NT2/D1 (cell line): Measurements from ENCODE around the gene SEMA4B.
"Not testable (repeated sequence)": the region's sequence is repeated elsewhere in the genome, so short reads cannot be mapped to it uniquely, and the experiment has no call there.

Source experiments
- DNase-seq: peaks from one replicate; pipeline ENCODE4 v3.0.0-alpha.2; 2011; ENCODE audit warnings: low read depth, low spot score
- H3K27me3 ChIP-seq: 2 replicates; pipeline ENCODE4 v1.6.0; 2011; ENCODE audit warnings: mild to moderate bottlenecking; ENCODE audit not compliant: insufficient read length, insufficient read depth
- H3K36me3 ChIP-seq: 2 replicates; pipeline ENCODE4 v1.6.1; 2011; ENCODE audit warnings: mild to moderate bottlenecking, low read length, mixed read lengths; ENCODE audit not compliant: insufficient read depth, insufficient read length
- H3K4me1 ChIP-seq: 2 replicates; pipeline ENCODE4 v1.5.1; 2011; ENCODE audit not compliant: insufficient read depth, insufficient read length
- H3K4me3 ChIP-seq: 2 replicates; pipeline ENCODE4 v1.5.1; 2011; ENCODE audit warnings: low read depth; ENCODE audit not compliant: insufficient read length
- H3K9ac ChIP-seq: 2 replicates; pipeline ENCODE4 v1.6.0; 2011; ENCODE audit warnings: low read depth; ENCODE audit not compliant: insufficient read length
- H3K9me3 ChIP-seq: 2 replicates; pipeline ENCODE4 v1.5.1; 2011; ENCODE audit warnings: mild to moderate bottlenecking, low read length; ENCODE audit not compliant: insufficient read depth
- SUZ12 ChIP-seq: IDR thresholded peaks from 2 replicates; pipeline ENCODE4 v1.6.1; 2011; ENCODE audit not compliant: insufficient read length, insufficient read depth; ENCODE audit errors: extremely low read depth
- YY1 ChIP-seq: IDR thresholded peaks from 2 replicates; pipeline ENCODE4 v1.6.1; 2011; ENCODE audit not compliant: insufficient read length, insufficient read depth
- ZNF274 ChIP-seq: IDR thresholded peaks from 2 replicates; pipeline ENCODE4 v1.6.1; 2011; ENCODE audit warnings: mild to moderate bottlenecking, low read depth, low read length

SEMA4B gene

GRCh38 chr15:90265271-90266060 lies 64.3 kb downstream of the SEMA4B start, which contains the start of gene NGRN:
TSS of gene NGRN (plus strand) at chr15:90265672. CDS start at chr15:90265713, 41 bp downstream.
- peak within 1 kb of the TSS; percentile 97 for H3K9ac ChIP-seq
- peak within 1 kb of the TSS; percentile 87 for H3K4me3 ChIP-seq
- H3K27me3 ChIP-seq, result no peaks in the 10 kb centered on the region
- DNase-seq, result peak; percentile 89
- no peak for TF ChIP-seq ZNF274
- no peak for TF ChIP-seq SUZ12
- TF ChIP-seq YY1, result peak; percentile 46
- H3K4me1 ChIP-seq, result no peaks in the 10 kb centered on the region
- no peaks in the 10 kb centered on the region for H3K9me3 ChIP-seq
- peaks cover 35% of the 10 kb centered on the region for H3K36me3 ChIP-seq

DNA sequence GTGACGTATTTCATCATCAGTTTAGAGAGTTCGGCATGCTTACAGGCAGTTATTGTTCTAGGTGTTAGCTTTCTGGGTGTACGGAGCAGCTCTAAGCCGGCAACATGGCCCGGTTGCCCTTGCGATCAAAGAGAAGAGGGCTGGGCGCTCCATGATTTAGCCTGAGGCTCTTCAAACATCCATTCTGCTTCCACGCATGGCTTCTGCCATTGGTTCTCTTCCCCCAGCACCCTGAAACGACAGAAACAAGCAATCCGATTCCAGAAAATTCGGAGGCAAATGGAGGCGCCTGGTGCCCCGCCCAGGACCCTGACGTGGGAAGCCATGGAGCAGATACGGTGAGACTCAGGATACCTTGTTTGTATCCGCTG lies 64.9 kb downstream of the SEMA4B start:
- no peak for TF ChIP-seq SUZ12
- no peak for TF ChIP-seq YY1
- TF ChIP-seq ZNF274, result no peak
- Histone ChIP-seq H3K4me3 (peak overlapping the region; percentile 87), H3K27me3 (no peaks in the 10 kb centered on the region), H3K36me3 (peaks cover 41% of the 10 kb centered on the region), H3K9me3 (no peaks in the 10 kb centered on the region), H3K4me1 (no peaks in the 10 kb centered on the region), H3K9ac (peak overlapping the region; percentile 97)
- no peak for DNase-seq

- no peaks in the 10 kb centered on the region for H3K4me1 ChIP-seq
- no peaks in the 10 kb centered on the region for H3K27me3 ChIP-seq
- H3K36me3 ChIP-seq, result peaks cover 46% of the 10 kb centered on the region
- no peak for DNase-seq
- H3K4me3 ChIP-seq, result peak overlapping the region; percentile 87
- TF ChIP-seq SUZ12, result no peak
- no peaks in the 10 kb centered on the region for H3K9me3 ChIP-seq
- H3K9ac ChIP-seq, result peak overlapping the region; percentile 97
Measured at GRCh38 chr15:90266485-90266884, 65.4 kb downstream of the SEMA4B start.

GRCh38 chr15:90268415-90268814 lies 67.3 kb downstream of the SEMA4B start:
- no peak overlapping the region for H3K9ac ChIP-seq
- no peak overlapping the region for H3K4me3 ChIP-seq
- TF ChIP-seq ZNF274 (no peak), SUZ12 (no peak), YY1 (no peak)
- H3K4me1 ChIP-seq, result no peaks in the 10 kb centered on the region
- H3K27me3 ChIP-seq, result no peaks in the 10 kb centered on the region
- no peaks in the 10 kb centered on the region for H3K9me3 ChIP-seq
- peaks cover 65% of the 10 kb centered on the region for H3K36me3 ChIP-seq
- DNase-seq, result no peak

GRCh38 chr15:90270502-90271150 lies 69.5 kb downstream of the SEMA4B start:
- peaks cover 80% of the 10 kb centered on the region for H3K36me3 ChIP-seq
- H3K9me3 ChIP-seq, result no peaks in the 10 kb centered on the region
- no peak overlapping the region for H3K4me3 ChIP-seq
- DNase-seq, result no peak
- H3K4me1 ChIP-seq, result no peaks in the 10 kb centered on the region
- no peaks in the 10 kb centered on the region for H3K27me3 ChIP-seq
- TF ChIP-seq ZNF274, result no peak
- no peak for TF ChIP-seq YY1
- no peak for TF ChIP-seq SUZ12
- no peak overlapping the region for H3K9ac ChIP-seq

DNA sequence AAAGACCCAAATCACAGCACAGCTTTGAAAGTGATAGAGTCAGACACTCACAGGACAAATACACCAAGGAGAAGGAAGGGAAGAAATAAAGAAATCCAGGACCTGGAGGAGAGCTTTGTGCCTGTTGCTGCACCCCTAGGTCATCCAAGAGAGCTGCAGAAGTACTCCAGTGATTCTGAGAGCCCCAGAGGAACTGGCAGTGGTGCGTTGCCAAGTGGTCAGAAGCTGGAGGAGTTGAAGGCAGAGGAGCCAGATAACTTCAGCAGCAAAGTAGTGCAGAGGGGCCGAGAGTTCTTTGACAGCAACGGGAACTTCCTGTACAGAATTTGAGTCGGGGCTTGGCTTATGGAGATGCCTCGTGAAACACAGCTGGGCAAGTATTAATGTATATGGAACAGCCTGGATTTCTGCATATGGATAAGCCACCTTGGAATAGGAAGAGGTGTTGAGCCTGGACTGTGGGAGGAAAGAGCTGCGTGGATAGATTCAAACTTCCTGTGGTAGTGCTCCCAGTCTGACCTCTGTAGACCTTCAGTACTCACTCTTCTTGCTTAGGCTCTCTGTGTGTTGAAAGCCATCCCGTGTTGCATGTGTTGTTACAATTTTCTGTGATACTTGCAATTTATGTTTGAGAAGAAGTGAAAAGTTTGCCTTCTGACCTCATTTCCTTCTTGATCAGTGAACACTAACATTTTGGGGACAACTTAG lies 70.5 kb downstream of the SEMA4B start:
- DNase-seq, result no peak
- H3K9ac ChIP-seq, result no peak overlapping the region
- H3K4me3 ChIP-seq, result no peak overlapping the region
- no peak for TF ChIP-seq ZNF274
- no peak for TF ChIP-seq SUZ12
- TF ChIP-seq YY1, result no peak
- no peaks in the 10 kb centered on the region for H3K9me3 ChIP-seq
- H3K4me1 ChIP-seq, result no peaks in the 10 kb centered on the region
- H3K27me3 ChIP-seq, result no peaks in the 10 kb centered on the region
- peaks cover 81% of the 10 kb centered on the region for H3K36me3 ChIP-seq

- H3K4me1 ChIP-seq, H3K27me3 ChIP-seq, H3K4me3 ChIP-seq, H3K9ac ChIP-seq, H3K9me3 ChIP-seq, DNase-seq: not testable (repeated sequence)
- H3K36me3 ChIP-seq, result peaks cover 17% of the 10 kb centered on the region
Measured at GRCh38 chr15:90278467-90278866, 77.3 kb downstream of the SEMA4B start.
